Peyer's patch (tissue), 4 donors: ENCODE measurements around the gene FAM83G. TPM values are rescaled to one million over a fixed set of nuclear protein-coding genes. Genes with fewer than 3 reads are reported as not detected.
A peak's percentile ranks its signal among the peaks of the same experiment; 100 is the strongest.

Experiments
- DNase-seq, 3 donors: peaks; one replicate each; pipeline ENCODE4 v3.0.0-alpha.2; 2017 to 2019
- H3K27ac ChIP-seq, 4 donors: fragments of 200-600 bp; sonication (generic); one replicate each; pipeline ENCODE4 v1.5.1; 2016 to 2019
- H3K27me3 ChIP-seq, 2 donors: fragments of 200-600 bp; sonication (generic); one replicate each; pipeline ENCODE4 v1.5.1; 2019
- H3K36me3 ChIP-seq, 3 donors: fragments of 200-600 bp; sonication (generic); one replicate each; pipeline ENCODE4 v1.5.1; 2016 to 2019
- H3K4me1 ChIP-seq, 4 donors: fragments of 200-600 bp; sonication (generic); one replicate each; pipeline ENCODE4 v1.5.1; 2016 to 2019
- H3K4me3 ChIP-seq, 4 donors: fragments of 200-600 bp; sonication (generic); 1 replicate in 3 of 4; 2 replicates in 1 of 4; pipeline ENCODE4 v1.5.1; 2016 to 2019; ENCODE audit warnings: mild to moderate bottlenecking in 1 of 4
- H3K9me3 ChIP-seq, 4 donors: fragments of 200-600 bp; sonication (generic); one replicate each; pipeline ENCODE4 v1.5.1; 2016 to 2019; ENCODE audit warnings: mild to moderate bottlenecking in 1 of 4
- CTCF ChIP-seq, 6 experiments: fragments of 450-650 bp in 4 of 6; fragments of 200-600 bp in 2 of 6; sonication (generic) in 1 of 6; IDR thresholded peaks; one replicate each; pipeline ENCODE4 v1.5.1; 2017 to 2019; ENCODE audit warnings: antibody characterized with exemption in 6 of 6, mild to moderate bottlenecking in 3 of 6, moderate library complexity in 1 of 6
- POLR2A ChIP-seq, 2 donors: fragments of 450-650 bp; IDR thresholded peaks; one replicate each; pipeline ENCODE4 v1.5.1; 2017; ENCODE audit warnings: antibody characterized with exemption in 2 of 2, mild to moderate bottlenecking in 2 of 2, moderate library complexity in 2 of 2
- total RNA-seq, 4 donors: library from RNA; depleted of rRNA; stranded (reverse); fragments of >200 nt; gene quantifications; one replicate each; pipeline ENCODE4 v1.1.0, GENCODE V29; 2016

Gene FAM83G
- total RNA-seq, 4 donors from 2014 or later, result 9.9 to 48.4 (median 37.4) TPM

DNA sequence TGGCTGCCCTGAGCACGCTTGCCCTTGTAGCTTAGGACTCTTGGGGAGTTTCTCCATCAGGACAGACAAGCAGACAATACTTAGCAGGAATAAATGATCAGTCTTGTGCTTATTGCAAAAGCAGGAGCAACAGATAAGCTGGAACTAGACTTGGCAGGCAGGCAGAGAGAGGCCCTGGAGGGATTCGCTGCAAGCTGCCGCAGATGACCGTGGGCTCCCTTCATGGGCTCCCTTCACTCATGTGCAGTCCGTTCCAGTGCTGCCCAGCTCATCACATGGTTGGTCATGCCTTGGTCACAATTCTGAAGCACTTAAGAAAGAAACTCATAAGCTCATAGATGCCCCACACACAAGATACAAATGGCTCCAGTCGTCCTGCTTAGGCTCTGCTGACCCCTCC, 55.0 kb downstream of the FAM83G start:
- Histone ChIP-seq H3K4me1 (no peaks in the 10 kb centered on the region), H3K9me3 (no peaks in the 10 kb centered on the region), H3K27me3 (no peaks in the 10 kb centered on the region), H3K4me3 (no peak overlapping the region), H3K27ac (no peak overlapping the region), H3K36me3 (no peaks in the 10 kb centered on the region)
- no peak for TF ChIP-seq CTCF (IDR thresholded peaks at IDR 0.05)
- DNase-seq, result peak in 1 of 3 donors; percentile 5

DNA sequence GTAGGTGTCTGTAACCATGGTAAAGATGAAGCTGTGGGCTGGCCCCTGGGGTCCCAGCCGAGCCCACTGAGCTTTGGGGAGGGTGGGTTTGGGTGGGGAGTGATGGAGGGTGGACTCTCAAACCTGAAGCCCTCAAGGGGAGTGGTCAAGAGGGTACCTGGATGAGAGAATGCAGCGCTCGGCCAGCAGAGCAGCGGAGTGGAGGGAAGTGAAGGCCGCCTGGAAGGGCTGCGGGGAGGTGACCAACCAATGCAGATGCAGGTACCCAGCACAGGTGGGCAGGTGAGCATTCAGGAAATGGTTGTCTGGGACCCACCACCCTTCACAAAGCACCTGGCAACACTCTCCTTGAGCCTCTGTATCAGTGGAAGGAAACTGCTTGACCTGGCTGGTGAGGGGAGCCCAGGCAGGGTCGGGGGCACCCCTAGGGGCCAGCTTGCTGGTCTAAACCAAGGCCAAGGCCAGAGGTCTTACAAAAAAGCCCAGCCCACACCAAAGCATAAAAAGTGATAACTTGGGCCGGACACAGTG, 56.0 kb downstream of the FAM83G start:
- H3K27me3 ChIP-seq, result no peaks in the 10 kb centered on the region
- DNase-seq, result no peak
- no peak overlapping the region for H3K27ac ChIP-seq
- no peak overlapping the region for H3K4me3 ChIP-seq
- no peaks in the 10 kb centered on the region for H3K9me3 ChIP-seq
- no peaks in the 10 kb centered on the region for H3K36me3 ChIP-seq
- no peak for TF ChIP-seq POLR2A (IDR thresholded peaks at IDR 0.05)
- no peak for TF ChIP-seq CTCF (IDR thresholded peaks at IDR 0.05)
- no peaks in the 10 kb centered on the region for H3K4me1 ChIP-seq

GRCh38 chr17:18947866-18948265, 56.7 kb downstream of the FAM83G start:
- TF ChIP-seq POLR2A (IDR thresholded peaks at IDR 0.05) (no peak), CTCF (IDR thresholded peaks at IDR 0.05) (no peak)
- H3K4me3 ChIP-seq, result no peak overlapping the region
- H3K27ac ChIP-seq, result no peak overlapping the region
- no peaks in the 10 kb centered on the region for H3K36me3 ChIP-seq
- H3K27me3 ChIP-seq, result no peaks in the 10 kb centered on the region
- no peaks in the 10 kb centered on the region for H3K4me1 ChIP-seq
- no peaks in the 10 kb centered on the region for H3K9me3 ChIP-seq
- DNase-seq, result no peak

- DNase-seq, result no peak
Measured at GRCh38 chr17:18946536-18946935, 58.0 kb downstream of the FAM83G start.

GRCh38 chr17:18944646-18945045, 59.9 kb downstream of the FAM83G start:
- TF ChIP-seq CTCF (IDR thresholded peaks at IDR 0.05) (no peak), POLR2A (IDR thresholded peaks at IDR 0.05) (no peak)
- Histone ChIP-seq H3K27ac (no peak overlapping the region), H3K4me1 (no peaks in the 10 kb centered on the region), H3K27me3 (no peaks in the 10 kb centered on the region), H3K4me3 (no peak overlapping the region), H3K9me3 (no peaks in the 10 kb centered on the region), H3K36me3 (no peaks in the 10 kb centered on the region)
- no peak for DNase-seq

More at GRCh38 chr17:18946536-18946935, 58.0 kb downstream of the FAM83G start:
- H3K36me3 ChIP-seq, result no peaks in the 10 kb centered on the region
- no peaks in the 10 kb centered on the region for H3K4me1 ChIP-seq
- no peak for TF ChIP-seq CTCF (IDR thresholded peaks at IDR 0.05)
- TF ChIP-seq POLR2A (IDR thresholded peaks at IDR 0.05), result no peak
- no peaks in the 10 kb centered on the region for H3K9me3 ChIP-seq
- H3K4me3 ChIP-seq, result no peak overlapping the region
- no peaks in the 10 kb centered on the region for H3K27me3 ChIP-seq
- no peak overlapping the region for H3K27ac ChIP-seq

DNA sequence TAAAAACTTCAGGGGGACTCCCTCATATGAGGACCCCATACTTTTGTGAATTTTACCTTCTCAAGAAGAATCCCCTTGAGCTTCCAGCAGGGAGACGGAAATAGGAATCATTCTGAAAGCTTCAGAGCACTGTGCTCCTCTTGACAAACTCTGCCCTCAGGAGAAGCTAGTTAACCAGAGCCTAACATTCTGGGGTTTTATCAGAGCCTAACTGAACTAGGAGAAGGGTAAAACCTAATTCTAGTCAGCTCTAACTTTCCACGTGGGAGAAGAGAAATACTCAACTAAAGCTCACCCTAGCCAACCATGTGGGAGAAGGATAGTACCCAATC, 65.9 kb downstream of the FAM83G start:
- H3K9me3 ChIP-seq, result no peaks in the 10 kb centered on the region
- no peaks in the 10 kb centered on the region for H3K36me3 ChIP-seq
- H3K27ac ChIP-seq, result no peak overlapping the region
- no peaks in the 10 kb centered on the region for H3K27me3 ChIP-seq
- DNase-seq, result no peak
- H3K4me3 ChIP-seq, result no peak overlapping the region
- TF ChIP-seq POLR2A (IDR thresholded peaks at IDR 0.05), result no peak
- no peak for TF ChIP-seq CTCF (IDR thresholded peaks at IDR 0.05)
- H3K4me1 ChIP-seq, result no peaks in the 10 kb centered on the region
